Measurements from ENCODE around the gene ADCYAP1R1. TPM values are rescaled to one million over a fixed set of nuclear protein-coding genes. Genes with fewer than 3 reads are reported as not detected.
A peak's percentile ranks its signal among the peaks of the same experiment; 100 is the strongest.

Gene ADCYAP1R1
- total RNA-seq, 6 experiments from 2014 or later = 0.05 to 0.37 (median 0.29) TPM

DNA sequence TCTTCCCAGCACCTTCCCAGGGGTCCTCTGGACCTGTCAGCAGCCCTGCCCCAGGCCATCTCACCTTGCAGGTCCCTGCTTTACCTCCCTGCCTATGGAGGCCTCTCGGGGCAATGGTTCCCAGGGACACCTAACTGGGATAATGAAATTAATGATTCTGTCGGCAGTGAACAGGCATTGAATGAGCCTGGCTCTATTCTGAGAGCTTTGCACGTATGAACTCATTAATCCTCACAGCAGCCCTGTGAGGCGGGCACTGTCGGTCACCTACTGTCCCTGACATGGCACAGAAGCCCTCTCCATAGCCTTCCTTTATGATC is 22.9 kb downstream of the ADCYAP1R1 start:
- Histone ChIP-seq H3K9me3 (no peaks in the 10 kb centered on the region), H3K4me3 (no peak overlapping the region), H3K27me3 (no peaks in the 10 kb centered on the region), H3K27ac (no peak overlapping the region), H3K4me1 (no peaks in the 10 kb centered on the region), H3K36me3 (no peaks in the 10 kb centered on the region)
- intact Hi-C loops (cut with DNase I) = no loop called here
- ATAC-seq (no peak), DNase-seq (peak in 1 of 3 donors; percentile 13)
- TF ChIP-seq, protein P1, sequence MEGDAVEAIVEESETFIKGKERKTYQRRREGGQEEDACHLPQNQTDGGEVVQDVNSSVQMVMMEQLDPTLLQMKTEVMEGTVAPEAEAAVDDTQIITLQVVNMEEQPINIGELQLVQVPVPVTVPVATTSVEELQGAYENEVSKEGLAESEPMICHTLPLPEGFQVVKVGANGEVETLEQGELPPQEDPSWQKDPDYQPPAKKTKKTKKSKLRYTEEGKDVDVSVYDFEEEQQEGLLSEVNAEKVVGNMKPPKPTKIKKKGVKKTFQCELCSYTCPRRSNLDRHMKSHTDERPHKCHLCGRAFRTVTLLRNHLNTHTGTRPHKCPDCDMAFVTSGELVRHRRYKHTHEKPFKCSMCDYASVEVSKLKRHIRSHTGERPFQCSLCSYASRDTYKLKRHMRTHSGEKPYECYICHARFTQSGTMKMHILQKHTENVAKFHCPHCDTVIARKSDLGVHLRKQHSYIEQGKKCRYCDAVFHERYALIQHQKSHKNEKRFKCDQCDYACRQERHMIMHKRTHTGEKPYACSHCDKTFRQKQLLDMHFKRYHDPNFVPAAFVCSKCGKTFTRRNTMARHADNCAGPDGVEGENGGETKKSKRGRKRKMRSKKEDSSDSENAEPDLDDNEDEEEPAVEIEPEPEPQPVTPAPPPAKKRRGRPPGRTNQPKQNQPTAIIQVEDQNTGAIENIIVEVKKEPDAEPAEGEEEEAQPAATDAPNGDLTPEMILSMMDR (IDR thresholded peaks at IDR 0.05) = no peak
- 93% methylated on average over 2 of the region's 5 CpGs for WGBS (ENCODE audit: insufficient coverage, low coverage, low lambda C conversion rate, missing lambda C conversion rate)

DNA sequence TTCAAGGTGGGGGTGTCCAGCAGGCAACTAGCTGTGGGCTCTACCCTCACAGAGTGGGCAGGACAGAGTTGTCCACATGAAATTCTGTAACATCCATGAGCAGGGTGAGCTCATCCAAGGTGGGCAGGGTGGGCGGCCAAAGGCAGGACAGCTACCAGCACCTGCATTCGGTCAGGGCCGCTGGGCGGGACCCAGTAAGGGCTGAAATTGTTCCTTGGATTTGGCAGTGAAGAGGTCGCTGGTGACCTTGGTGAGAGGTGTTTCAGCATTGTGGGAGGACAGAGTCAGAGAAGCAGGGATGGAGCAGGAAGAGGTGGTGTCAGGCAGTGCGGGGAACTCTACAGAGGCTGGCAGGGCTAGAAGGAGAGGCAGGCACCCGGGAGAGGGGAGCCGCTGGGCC is 23.9 kb downstream of the ADCYAP1R1 start:
- intact Hi-C loops (cut with DNase I) = no loop called here
- no peak overlapping the region for H3K4me3 ChIP-seq
- no peaks in the 10 kb centered on the region for H3K27me3 ChIP-seq
- DNase-seq = peak in 1 of 3 donors; percentile 20
- H3K9me3 ChIP-seq = no peaks in the 10 kb centered on the region
- H3K27ac ChIP-seq = no peak overlapping the region
- no peak for TF ChIP-seq POLR2A (IDR thresholded peaks at IDR 0.05)
- TF ChIP-seq, protein P1 (IDR thresholded peaks at IDR 0.05) = no peak
- no peaks in the 10 kb centered on the region for H3K4me1 ChIP-seq
- ATAC-seq = no peak
- WGBS (ENCODE audit: insufficient coverage, low coverage, low lambda C conversion rate, missing lambda C conversion rate) = 53% methylated on average over 3 of the region's 8 CpGs
- H3K36me3 ChIP-seq = no peaks in the 10 kb centered on the region

DNA sequence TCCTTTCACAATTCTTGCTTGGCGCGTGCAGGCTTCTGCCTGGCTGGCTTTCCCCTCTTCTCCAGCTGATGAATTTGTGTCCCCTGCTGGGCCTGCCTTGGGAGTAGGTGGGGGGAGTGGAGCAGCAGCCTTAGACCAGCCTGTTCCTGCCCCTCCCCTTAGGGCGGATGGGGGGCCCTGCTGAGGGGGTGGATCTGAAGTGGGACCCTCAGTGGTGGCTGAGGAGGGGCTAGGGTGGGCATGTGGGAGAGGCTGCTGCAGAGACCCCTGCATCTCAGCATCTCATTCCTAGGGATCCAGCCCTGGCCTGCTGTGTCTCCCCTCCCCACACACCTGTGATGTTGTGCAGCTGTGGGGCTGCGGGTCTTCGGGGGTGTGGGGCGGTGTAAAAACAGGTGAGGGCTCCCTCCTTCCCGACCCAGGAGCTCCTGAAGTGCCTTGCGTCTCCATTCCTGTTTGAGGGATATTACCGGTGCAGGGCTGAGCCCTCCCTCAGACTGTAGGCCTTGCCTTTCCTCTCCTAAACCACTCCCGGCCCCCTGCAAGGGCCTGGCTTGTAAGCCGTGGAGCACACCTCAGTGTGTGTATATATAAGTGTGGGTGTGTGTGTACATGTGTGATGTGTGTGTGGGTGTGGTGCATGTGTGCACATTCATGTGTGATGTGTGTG is 24.7 kb downstream of the ADCYAP1R1 start:
- intact Hi-C loops (cut with DNase I) = no loop called here
- Histone ChIP-seq H3K4me3 (no peak overlapping the region), H3K4me1 (no peaks in the 10 kb centered on the region), H3K27ac (no peak overlapping the region), H3K27me3 (no peaks in the 10 kb centered on the region), H3K9me3 (no peaks in the 10 kb centered on the region), H3K36me3 (no peaks in the 10 kb centered on the region)
- DNase-seq = peak in 1 of 3 donors; percentile 43
- 74% methylated on average over 6 of the region's 11 CpGs for WGBS (ENCODE audit: insufficient coverage, low coverage, low lambda C conversion rate, missing lambda C conversion rate)
- no peak for TF ChIP-seq POLR2A (IDR thresholded peaks at IDR 0.05)
- TF ChIP-seq, protein P1 (IDR thresholded peaks at IDR 0.05) = no peak
- ATAC-seq = no peak

DNA sequence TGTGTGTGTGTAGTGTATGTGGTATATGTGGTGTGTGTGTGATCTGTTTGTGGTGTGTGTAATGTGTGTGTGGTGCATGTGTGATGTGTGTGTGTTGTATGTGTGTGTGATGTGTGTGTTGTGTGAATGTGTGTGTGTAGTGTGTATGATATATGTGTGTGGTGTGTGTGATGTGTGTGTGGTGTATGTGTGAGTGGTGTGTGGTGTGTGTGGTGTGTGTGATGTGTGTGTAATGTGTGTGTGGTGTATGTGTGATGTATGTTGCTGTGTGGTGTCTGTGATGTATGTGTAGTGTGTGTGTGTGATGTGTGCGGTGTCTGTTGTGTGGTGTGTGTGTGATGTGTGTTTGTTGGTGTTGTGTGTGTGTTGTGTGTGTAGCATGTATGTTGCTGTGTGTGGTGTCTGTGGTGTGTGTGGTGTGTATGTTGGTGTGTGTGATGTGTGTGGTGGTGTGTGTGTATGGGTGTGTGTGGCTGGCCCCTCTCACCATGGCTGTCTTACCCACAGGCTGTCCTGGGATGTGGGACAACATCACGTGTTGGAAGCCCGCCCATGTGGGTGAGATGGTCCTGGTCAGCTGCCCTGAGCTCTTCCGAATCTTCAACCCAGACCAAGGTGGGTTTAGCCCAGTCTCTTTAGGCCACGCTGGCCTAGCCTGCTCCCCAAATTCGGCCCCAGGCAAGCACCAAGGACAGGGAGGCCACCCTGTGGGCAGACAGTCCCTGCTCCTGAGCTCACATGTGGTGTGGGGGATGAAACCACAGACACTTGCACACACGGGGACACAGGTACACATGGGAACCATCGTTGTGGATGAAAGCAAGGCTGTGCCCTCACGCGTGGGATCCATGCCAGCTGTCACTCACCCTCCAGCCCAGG is 25.6 kb downstream of the ADCYAP1R1 start:
- DNase-seq (peak in 1 of 3 donors; percentile 31), ATAC-seq (no peak)
- Histone ChIP-seq H3K36me3 (no peaks in the 10 kb centered on the region), H3K4me1 (no peaks in the 10 kb centered on the region), H3K4me3 (no peak overlapping the region), H3K9me3 (no peaks in the 10 kb centered on the region), H3K27ac (no peak overlapping the region), H3K27me3 (no peaks in the 10 kb centered on the region)
- 40% methylated on average over 1 of the region's 10 CpGs for WGBS (ENCODE audit: insufficient coverage, low coverage, low lambda C conversion rate, missing lambda C conversion rate)
- intact Hi-C loops (cut with DNase I) = no loop called here
- TF ChIP-seq, protein P1 (IDR thresholded peaks at IDR 0.05) = no peak
- TF ChIP-seq POLR2A (IDR thresholded peaks at IDR 0.05) = no peak

All from right lobe of liver (tissue), 6 donors.